Endothelial cell of umbilical vein (primary cell): ENCODE data around the gene COL4A2. TPM values are rescaled to one million over a fixed set of nuclear protein-coding genes. Genes with fewer than 3 reads are reported as not detected.

ENCODE experiments used
- BruUV-seq: library from RNA; stranded (reverse); fragments of 400-500 nt; replicated peaks from 2 replicates; lab custom pipeline; 2021; lab: Mats Ljungman, UMichigan
- CTCF ChIA-PET: fragments of 300-600, 350-600 bp; sonication (Branson Sonifier 250); formaldehyde crosslinking; loops from one replicate; lab custom pipeline; 2021; ENCODE audit warnings: antibody characterized with exemption, inconsistent platforms; lab: Charles Lee
- POLR2A ChIA-PET: fragments of 300-600, 350-600 bp; sonication (Branson Sonifier 250); formaldehyde crosslinking; loops from one replicate; lab custom pipeline; 2021; ENCODE audit warnings: antibody characterized with exemption, inconsistent platforms; lab: Charles Lee
- DNase-seq: peaks from one replicate; pipeline ENCODE4 v3.0.0-alpha.2; 2011; ENCODE audit warnings: low read depth, low spot score
- FAIRE-seq: peaks from 2 replicates; lab custom pipeline; 2011; peaks lifted over from hg19 to GRCh38; lab: Jason Lieb, UNC
- H2AFZ ChIP-seq: 2 replicates; pipeline ENCODE4 v1.6.0; 2012; ENCODE audit warnings: low read depth, low read length, control low read depth, inconsistent platforms
- H3K27ac ChIP-seq: 2 replicates; pipeline ENCODE4 v1.5.1; 2011; ENCODE audit warnings: low read depth, mild to moderate bottlenecking, control low read depth, low read length, moderate library complexity; ENCODE audit not compliant: insufficient read depth
- H3K27me3 ChIP-seq, 2 experiments: 2 replicates each; pipeline versions ENCODE4 v1.6.0 to v1.6.1; 2011; ENCODE audit warnings: low read length in 2 of 2, mixed read lengths in 1 of 2; ENCODE audit not compliant: control insufficient read depth in 2 of 2, insufficient read depth in 2 of 2
- H3K36me3 ChIP-seq, 2 experiments: 2 replicates in 1 of 2; 3 replicates in 1 of 2; pipeline ENCODE4 v1.5.1; 2011; ENCODE audit warnings: low read length in 2 of 2, mild to moderate bottlenecking in 1 of 2, moderate library complexity in 1 of 2; ENCODE audit not compliant: control insufficient read depth in 2 of 2, insufficient read depth in 2 of 2; ENCODE audit errors: extremely low read depth in 1 of 2
- H3K4me1 ChIP-seq: 3 replicates; pipeline ENCODE4 v1.5.1; 2011; ENCODE audit warnings: mild to moderate bottlenecking, low read length; ENCODE audit not compliant: control insufficient read depth, insufficient read depth; ENCODE audit errors: extremely low read depth
- H3K4me2 ChIP-seq: 2 replicates; pipeline ENCODE4 v1.6.1; 2011; ENCODE audit warnings: low read length, control low read depth, mixed read lengths; ENCODE audit not compliant: insufficient read depth
- H3K4me3 ChIP-seq, 3 experiments: fragments of 200-600 bp in 1 of 3; sonication (generic), shearing (Covaris generic) in 1 of 3; replicated peaks in 1 of 3; 2 replicates each; pipeline ENCODE4 v1.5.1; 2011 to 2016; ENCODE audit warnings: control low read depth in 3 of 3, low read length in 3 of 3, mild to moderate bottlenecking in 2 of 3, inconsistent platforms in 1 of 3, low read depth in 1 of 3, moderate library complexity in 1 of 3; ENCODE audit not compliant: insufficient read depth in 1 of 3
- H3K79me2 ChIP-seq: 2 replicates; pipeline ENCODE4 v1.6.0; 2012; ENCODE audit warnings: low read length, inconsistent platforms; ENCODE audit not compliant: control insufficient read depth, insufficient read depth
- H3K9ac ChIP-seq: replicated peaks from 2 replicates; pipeline ENCODE3; 2011; ENCODE audit warnings: low read length, control low read depth; ENCODE audit not compliant: insufficient read depth; ENCODE audit errors: extremely low read depth
- H3K9me1 ChIP-seq: replicated peaks from 3 replicates; pipeline ENCODE4 v1.6.0; 2011; ENCODE audit warnings: mild to moderate bottlenecking, low read length; ENCODE audit not compliant: control insufficient read depth, insufficient read depth; ENCODE audit errors: extremely low read depth
- H3K9me3 ChIP-seq: replicated peaks from 2 replicates; pipeline ENCODE4 v1.5.1; 2012; ENCODE audit warnings: low read length, inconsistent platforms; ENCODE audit not compliant: control insufficient read depth, insufficient read depth
- H4K20me1 ChIP-seq: replicated peaks from 2 replicates; pipeline ENCODE3; 2011; ENCODE audit warnings: mild to moderate bottlenecking, low read length; ENCODE audit not compliant: control insufficient read depth, insufficient read depth; ENCODE audit errors: extremely low read depth
- CTCF ChIP-seq, 2 donors: IDR thresholded peaks; 1 replicate in 1 of 2; 2 replicates in 1 of 2; pipeline ENCODE4 v1.5.1; 2011; ENCODE audit warnings: low read length in 2 of 2, mild to moderate bottlenecking in 2 of 2, moderate library complexity in 2 of 2, control low read depth in 1 of 2, inconsistent platforms in 1 of 2, low read depth in 1 of 2; ENCODE audit not compliant: insufficient read depth in 1 of 2; ENCODE audit errors: extremely low read depth in 1 of 2
- EZH2 ChIP-seq: IDR thresholded peaks from 2 replicates; pipeline ENCODE4 v1.6.1; 2012; ENCODE audit warnings: borderline replicate concordance, low read depth, mild to moderate bottlenecking, moderate library complexity, low read length, inconsistent platforms; ENCODE audit not compliant: severe bottlenecking
- FOS ChIP-seq: IDR thresholded peaks from 2 replicates; pipeline ENCODE4 v1.6.1; 2011; ENCODE audit warnings: mild to moderate bottlenecking, low read length, moderate library complexity, borderline replicate concordance; ENCODE audit not compliant: insufficient read depth
- GATA2 ChIP-seq: IDR thresholded peaks from 2 replicates; pipeline ENCODE4 v1.7.0; 2011; ENCODE audit warnings: low read depth, mild to moderate bottlenecking, moderate library complexity, mixed read lengths, low read length; ENCODE audit not compliant: insufficient read length, insufficient read depth
- JUN ChIP-seq: IDR thresholded peaks from 2 replicates; pipeline ENCODE4 v1.6.1; 2011; ENCODE audit warnings: borderline replicate concordance, low read depth; ENCODE audit not compliant: insufficient read length, insufficient read depth
- MAX ChIP-seq: IDR thresholded peaks from 2 replicates; pipeline ENCODE4 v1.6.1; 2011; ENCODE audit not compliant: insufficient read depth, insufficient read length
- MYC ChIP-seq: IDR thresholded peaks from one replicate; pipeline ENCODE4 v1.6.1; 2011; ENCODE audit warnings: mild to moderate bottlenecking, low read depth, low read length
- POLR2A ChIP-seq: IDR thresholded peaks from 2 replicates; pipeline ENCODE4 v1.6.1; 2012; ENCODE audit warnings: low read depth, mild to moderate bottlenecking, control low read depth, low read length
- POLR2AphosphoS5 ChIP-seq: IDR thresholded peaks from 2 replicates; pipeline ENCODE4 v1.6.1; 2012; ENCODE audit warnings: low read depth, mild to moderate bottlenecking, control low read depth, low read length, moderate library complexity; ENCODE audit not compliant: insufficient read depth
- dilution Hi-C: fragments of 300-500 bp; cut with MboI; formaldehyde crosslinking; loops from one replicate; pipeline ENCODE4 v1.15.0; 2019; ENCODE audit warnings: low sequenced_read_pairs; ENCODE audit not compliant: extremely low pct_ligation_motif_present
- intact Hi-C: fragments of 100-400 bp; cut with micrococcal nuclease; formaldehyde crosslinking; loops from one replicate; pipeline ENCODE4 v1.10.0; 2022
- polyA plus RNA-seq, 4 experiments: library from polyadenylated mRNA; depleted of rRNA in 3 of 4; stranded (reverse) in 3 of 4; unstranded in 1 of 4; fragments of >200 nt; gene quantifications; 2 replicates each; pipeline versions ENCODE4 v1.2.1 to v1.2.3, GENCODE V29; 2011 to 2012; ENCODE audit warnings: missing spikeins in 1 of 4
- total RNA-seq: library from RNA; stranded (reverse); gene quantifications from 2 replicates; pipeline ENCODE4 v1.2.3, GENCODE V29; 2021

COL4A2 gene
- total and polyA plus RNA-seq, 2 donors (not counting 3 experiments of a cell fraction or from before 2014, with no cell fraction given): 792 to 940 TPM

- Histone ChIP-seq H3K36me3 (peaks cover 0 to 3% of the 10 kb centered on the region in 2 experiments), H3K4me1 (peaks cover 40% of the 10 kb centered on the region), H3K9me3 (no peaks in the 10 kb centered on the region), H3K27me3 (peaks cover 0 to 2% of the 10 kb centered on the region in 2 experiments), H3K27ac (peak overlapping the region; percentile 61), H3K79me2 (peaks cover 51% of the 10 kb centered on the region), H4K20me1 (peaks cover 4% of the 10 kb centered on the region), H3K4me3 (no peak overlapping the region), H3K9ac (peak overlapping the region; percentile 44), H2AFZ (no peak overlapping the region), H3K4me2 (peak overlapping the region; percentile 10), H3K9me1 (no peaks in the 10 kb centered on the region)
- peak; percentile 5 for TF ChIP-seq POLR2AphosphoS5
- TF ChIP-seq GATA2: no peak
- DNase-seq (no peak), FAIRE-seq (no peak)
- BruUV-seq: no TSS peak
- ChIA-PET CTCF (interaction anchor here (1.5 to 2.1 kb wide), 4 partner anchors 8 to 101 kb away, joined by 3 to 8 read pairs (median 6); no protein-coding TSS in a partner anchor), POLR2A (no interaction called here)
- intact Hi-C loops: loop anchor here (10.0 kb wide), 1 partner anchor 368 kb away; the partner anchor contains the start of gene ING1
- dilution Hi-C loops: no loop called here
Measured at GRCh38 chr13:110347088-110347487, 40.0 kb downstream of the COL4A2 start.

- DNase-seq: no peak
- Histone ChIP-seq H3K9me3 (no peaks in the 10 kb centered on the region), H3K4me2 (peak overlapping the region; percentile 10), H3K36me3 (peaks cover 0 to 3% of the 10 kb centered on the region in 2 experiments), H3K9me1 (no peaks in the 10 kb centered on the region), H3K9ac (peak overlapping the region; percentile 44), H2AFZ (no peak overlapping the region), H3K4me1 (peaks cover 33% of the 10 kb centered on the region), H4K20me1 (peaks cover 4% of the 10 kb centered on the region), H3K79me2 (peaks cover 50% of the 10 kb centered on the region), H3K27me3 (peaks cover 0 to 2% of the 10 kb centered on the region in 2 experiments), H3K4me3 (no peak overlapping the region), H3K27ac (peak overlapping the region; percentile 61)
- FAIRE-seq: no peak
- TSS peak; percentile 78 for BruUV-seq
- ChIA-PET CTCF (interaction anchor here (0.7 to 2.1 kb wide), 17 partner anchors 9 to 125 kb away, joined by 3 to 12 read pairs (median 4); partner anchors contain the start of genes COL4A1 and COL4A2), POLR2A (interaction anchor here (0.6 to 1.2 kb wide), 2 partner anchors 22 to 28 kb away, joined by 4 to 8 read pairs; no protein-coding TSS in a partner anchor)
- TF ChIP-seq CTCF (IDR thresholded peaks at IDR 0.05; ENCODE audit: extremely low read depth in 1 of 2, insufficient read depth in 1 of 2, low read depth in 1 of 2, low read length in 2 of 2): no peak
- peak; percentile 5 for TF ChIP-seq JUN
- no peak for TF ChIP-seq MYC
- peak; percentile 10 for TF ChIP-seq POLR2AphosphoS5
- TF ChIP-seq FOS: no peak
- TF ChIP-seq EZH2: no peak
- TF ChIP-seq MAX: no peak
- TF ChIP-seq POLR2A: no peak
- TF ChIP-seq GATA2: no peak
- intact Hi-C loops (loop anchor here (1.0 to 10.0 kb wide), 6 partner anchors 28 to 367 kb away; partner anchors contain the start of genes COL4A1, COL4A2 and ING1), dilution Hi-C loops (no loop called here)
Measured at GRCh38 chr13:110347535-110348308, 40.6 kb downstream of the COL4A2 start.
